ENCODE results near the gene ALDH1L2. TPM values are rescaled to one million over a fixed set of nuclear protein-coding genes. Genes with fewer than 3 reads are reported as not detected.

Gene ALDH1L2
- total and polyA plus RNA-seq, 9 of the 15 experiments (the other 6 are each of a cell fraction or from before 2014, with no cell fraction given): 1.1 to 9.9 (median 3.8) TPM

- TF ChIP-seq RERE (CRISPR knock-in tag; IDR thresholded peaks at IDR 0.05; ENCODE audit: borderline replicate concordance) (no peak), ZNF277 (CRISPR knock-in tag; IDR thresholded peaks at IDR 0.05; ENCODE audit: borderline replicate concordance) (no peak), ZC3H11A (IDR thresholded peaks at IDR 0.05; ENCODE audit: low read depth, low read length) (no peak), NCOR1 (IDR thresholded peaks at IDR 0.05) (no peak), PHB2 (IDR thresholded peaks at IDR 0.05; ENCODE audit: low read depth) (no peak), AFF4 (CRISPR knock-in tag; IDR thresholded peaks at IDR 0.05) (no peak), ZNF407 (IDR thresholded peaks at IDR 0.05; ENCODE audit: low read depth) (no peak), TAL1 (IDR thresholded peaks at IDR 0.05) (no peak)
Observed at GRCh38 chr12:105077435-105077834, 6.8 kb downstream of the ALDH1L2 start (continued).

Data from K562 (cell line).